ACC112 (cell line): ENCODE measurements around the gene TC2N.

ENCODE experiments used
- H2AFZ ChIP-seq: fragments of 200-600 bp; sonication (generic); one replicate; pipeline ENCODE4 v1.6.0; 2017; ENCODE audit warnings: antibody characterized with exemption, low read length; ENCODE audit not compliant: unreplicated experiment
- H3K27ac ChIP-seq: fragments of 200-600 bp; sonication (generic); 2 replicates; pipeline ENCODE4 v1.5.1; 2014; ENCODE audit warnings: low read depth, mild to moderate bottlenecking, antibody characterized with exemption, low read length, moderate library complexity
- H3K27me3 ChIP-seq: fragments of 200-600 bp; sonication (generic); 2 replicates; pipeline ENCODE4 v1.6.1; 2014; ENCODE audit warnings: mild to moderate bottlenecking, antibody characterized with exemption, low read length, moderate library complexity, mixed read lengths; ENCODE audit not compliant: insufficient read depth
- H3K36me3 ChIP-seq: fragments of 200-600 bp; sonication (generic); 2 replicates; pipeline ENCODE4 v1.6.1; 2016; ENCODE audit warnings: mild to moderate bottlenecking, antibody characterized with exemption, low read length, moderate library complexity, mixed read lengths; ENCODE audit not compliant: insufficient read depth
- H3K4me1 ChIP-seq: fragments of 200-600 bp; sonication (generic); one replicate; pipeline ENCODE4 v1.6.1; 2016; ENCODE audit warnings: low read length, mixed read lengths; ENCODE audit not compliant: insufficient read depth, unreplicated experiment, control insufficient read depth
- H3K4me3 ChIP-seq: fragments of 200-600 bp; sonication (generic); 2 replicates; pipeline ENCODE4 v1.5.1; 2014; ENCODE audit warnings: mild to moderate bottlenecking, low read depth, low read length
- H3K79me2 ChIP-seq: fragments of 200-600 bp; sonication (generic); one replicate; pipeline ENCODE4 v1.6.0; 2016; ENCODE audit warnings: low read length; ENCODE audit not compliant: control insufficient read depth, unreplicated experiment, insufficient read depth

TC2N gene

GRCh38 chr14:91805659-91806058 is 61.7 kb downstream of the TC2N start:
- Histone ChIP-seq H3K79me2 (no peaks in the 10 kb centered on the region), H3K27ac (no peak overlapping the region), H3K4me1 (no peaks in the 10 kb centered on the region), H3K27me3 (peaks cover under 1% of the 10 kb centered on the region; the same call in 1 of the 2 replicates), H3K36me3 (no peaks in the 10 kb centered on the region), H3K4me3 (no peak overlapping the region), H2AFZ (no peak overlapping the region)

- H3K4me3 ChIP-seq, result no peak overlapping the region
- no peaks in the 10 kb centered on the region for H3K27me3 ChIP-seq
- no peaks in the 10 kb centered on the region for H3K79me2 ChIP-seq
- H3K4me1 ChIP-seq, result no peaks in the 10 kb centered on the region
- H3K27ac ChIP-seq, result no peak overlapping the region
- no peaks in the 10 kb centered on the region for H3K36me3 ChIP-seq
- no peak overlapping the region for H2AFZ ChIP-seq
Observed at GRCh38 chr14:91801358-91801757, 66.0 kb downstream of the TC2N start.

DNA sequence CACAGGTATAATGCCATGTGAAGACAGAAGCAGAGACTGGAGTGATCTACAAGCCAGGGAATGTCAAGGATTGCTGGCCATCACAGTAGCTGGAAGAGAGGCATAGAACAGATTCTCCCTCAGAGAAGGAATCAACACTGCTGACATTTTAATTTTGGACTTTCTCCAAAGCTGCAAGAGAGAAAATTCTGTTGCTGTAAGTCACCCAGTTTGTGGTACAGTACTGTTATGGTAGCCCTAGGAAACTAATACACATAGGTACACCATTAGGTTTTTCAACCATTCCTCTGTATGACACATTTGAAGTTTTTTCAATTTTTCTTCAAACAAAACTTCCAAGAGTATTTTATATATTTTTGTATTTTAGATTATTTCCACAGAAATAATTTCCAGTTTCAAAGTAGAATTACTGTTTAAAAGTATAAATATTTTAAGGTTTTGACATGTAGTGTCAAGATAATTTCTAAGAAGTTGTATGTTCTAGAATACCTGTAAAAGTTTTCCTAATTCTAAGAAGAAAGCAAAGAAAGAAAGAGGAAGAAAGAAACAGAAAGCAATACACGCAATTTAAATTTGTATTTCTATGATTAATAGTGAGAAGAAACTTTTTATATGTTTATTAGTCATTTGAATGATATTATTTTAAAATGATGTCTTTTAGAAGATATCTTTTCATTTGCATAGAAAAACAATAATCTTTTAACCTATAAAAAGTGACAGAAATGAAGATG is 70.6 kb downstream of the TC2N start:
- H3K27me3 ChIP-seq, result no peaks in the 10 kb centered on the region
- H3K79me2 ChIP-seq, result no peaks in the 10 kb centered on the region
- H2AFZ ChIP-seq, result peak overlapping the region; percentile 29
- H3K4me1 ChIP-seq, result no peaks in the 10 kb centered on the region
- H3K27ac ChIP-seq, result no peak overlapping the region
- no peak overlapping the region for H3K4me3 ChIP-seq
- H3K36me3 ChIP-seq, result no peaks in the 10 kb centered on the region

- Histone ChIP-seq H3K27me3 (no peaks in the 10 kb centered on the region), H3K79me2 (no peaks in the 10 kb centered on the region), H3K36me3 (no peaks in the 10 kb centered on the region), H3K4me1 (no peaks in the 10 kb centered on the region), H3K27ac (no peak overlapping the region), H2AFZ (no peak overlapping the region), H3K4me3 (no peak overlapping the region)
Observed at GRCh38 chr14:91793704-91794103, 73.6 kb downstream of the TC2N start.

DNA sequence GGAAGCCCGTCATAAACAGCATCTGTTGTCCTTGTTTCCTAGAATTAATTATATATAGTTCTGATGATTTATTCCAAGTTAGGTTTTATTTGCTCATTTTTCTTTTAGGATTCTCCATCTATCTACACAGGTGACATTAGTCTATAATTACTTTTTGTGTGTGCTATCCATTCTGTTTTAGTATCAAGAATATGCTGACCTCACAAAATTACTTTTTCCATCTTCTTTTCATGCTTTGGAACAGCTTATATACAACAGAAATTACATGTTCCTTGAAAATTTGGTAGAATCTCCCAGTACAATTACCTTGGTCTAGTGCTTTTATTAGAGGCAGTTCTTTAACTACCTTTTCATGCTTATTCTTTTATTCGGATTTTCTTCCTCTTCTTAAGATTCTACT is 81.1 kb downstream of the TC2N start:
- Histone ChIP-seq H3K4me1 (no peaks in the 10 kb centered on the region), H3K27ac (no peak overlapping the region), H3K27me3 (no peaks in the 10 kb centered on the region)

DNA sequence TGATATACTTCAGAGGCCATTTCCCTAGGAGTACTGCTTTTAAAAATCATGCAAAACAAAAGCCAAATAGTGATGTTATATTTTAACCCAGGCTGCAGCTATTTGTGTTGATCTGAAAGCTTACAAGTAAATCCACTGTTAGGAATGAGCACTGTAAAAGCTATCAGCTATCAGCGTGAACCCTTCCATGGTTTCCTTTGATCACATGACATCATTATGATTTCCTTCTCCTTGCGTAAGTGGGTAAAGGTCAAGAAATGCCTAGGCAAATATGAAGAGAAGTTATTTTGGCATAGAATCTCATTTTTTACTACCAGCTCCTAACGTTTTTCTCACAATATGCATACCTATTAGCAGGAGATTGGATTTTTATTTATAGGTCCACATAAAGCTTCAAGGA is 86.9 kb downstream of the TC2N start:
- no peaks in the 10 kb centered on the region for H3K4me1 ChIP-seq
- H3K27me3 ChIP-seq, result 0 out of 2 replicates have a peak, but pooled peaks cover 3% of the 10 kb centered on the region
- peak overlapping the region; percentile 6 for H2AFZ ChIP-seq
- no peaks in the 10 kb centered on the region for H3K79me2 ChIP-seq
- no peaks in the 10 kb centered on the region for H3K36me3 ChIP-seq
- no peak overlapping the region for H3K4me3 ChIP-seq
- H3K27ac ChIP-seq, result no peak overlapping the region

More for the DNA sequence above, 81.1 kb downstream of the TC2N start:
- H3K4me3 ChIP-seq, result no peak overlapping the region
- no peaks in the 10 kb centered on the region for H3K36me3 ChIP-seq
- no peaks in the 10 kb centered on the region for H3K79me2 ChIP-seq
- no peak overlapping the region for H2AFZ ChIP-seq

GRCh38 chr14:91778217-91778616 is 89.1 kb downstream of the TC2N start:
- H3K4me3 ChIP-seq, result no peak overlapping the region
- no peaks in the 10 kb centered on the region for H3K79me2 ChIP-seq
- 0 out of 2 replicates have a peak, but pooled peaks cover 3% of the 10 kb centered on the region for H3K27me3 ChIP-seq
- H2AFZ ChIP-seq, result no peak overlapping the region
- H3K27ac ChIP-seq, result no peak overlapping the region
- H3K4me1 ChIP-seq, result no peaks in the 10 kb centered on the region
- no peaks in the 10 kb centered on the region for H3K36me3 ChIP-seq

- Histone ChIP-seq H3K79me2 (no peaks in the 10 kb centered on the region), H3K4me3 (no peak overlapping the region), H2AFZ (no peak overlapping the region), H3K4me1 (no peaks in the 10 kb centered on the region), H3K27ac (no peak overlapping the region), H3K36me3 (no peaks in the 10 kb centered on the region), H3K27me3 (0 out of 2 replicates have a peak, but pooled peaks cover 3% of the 10 kb centered on the region)
Observed at GRCh38 chr14:91774140-91775096, 92.9 kb downstream of the TC2N start.

DNA sequence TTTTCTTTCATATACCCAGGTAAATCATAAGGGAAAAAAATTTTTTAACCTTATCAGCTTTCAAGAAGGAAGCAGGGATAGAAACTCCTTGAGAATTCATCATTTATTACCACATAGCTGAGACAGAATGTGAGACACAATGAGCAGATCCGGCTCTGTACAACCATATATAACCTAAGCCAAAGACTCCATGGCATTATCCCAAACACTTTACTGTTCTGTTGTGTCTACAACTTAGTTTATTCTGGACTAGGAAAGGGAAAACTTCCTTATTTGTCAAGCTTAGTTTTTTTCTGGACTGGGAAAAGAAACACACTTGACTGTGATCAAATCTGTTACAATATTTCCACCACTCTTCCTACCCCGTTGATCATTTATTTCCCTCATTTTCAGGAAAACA is 97.2 kb downstream of the TC2N start:
- H3K79me2 ChIP-seq, result no peaks in the 10 kb centered on the region
- no peaks in the 10 kb centered on the region for H3K27me3 ChIP-seq
- H3K4me3 ChIP-seq, result no peak overlapping the region
- H3K27ac ChIP-seq, result no peak overlapping the region
- H2AFZ ChIP-seq, result no peak overlapping the region
- H3K36me3 ChIP-seq, result no peaks in the 10 kb centered on the region
- H3K4me1 ChIP-seq, result no peaks in the 10 kb centered on the region

DNA sequence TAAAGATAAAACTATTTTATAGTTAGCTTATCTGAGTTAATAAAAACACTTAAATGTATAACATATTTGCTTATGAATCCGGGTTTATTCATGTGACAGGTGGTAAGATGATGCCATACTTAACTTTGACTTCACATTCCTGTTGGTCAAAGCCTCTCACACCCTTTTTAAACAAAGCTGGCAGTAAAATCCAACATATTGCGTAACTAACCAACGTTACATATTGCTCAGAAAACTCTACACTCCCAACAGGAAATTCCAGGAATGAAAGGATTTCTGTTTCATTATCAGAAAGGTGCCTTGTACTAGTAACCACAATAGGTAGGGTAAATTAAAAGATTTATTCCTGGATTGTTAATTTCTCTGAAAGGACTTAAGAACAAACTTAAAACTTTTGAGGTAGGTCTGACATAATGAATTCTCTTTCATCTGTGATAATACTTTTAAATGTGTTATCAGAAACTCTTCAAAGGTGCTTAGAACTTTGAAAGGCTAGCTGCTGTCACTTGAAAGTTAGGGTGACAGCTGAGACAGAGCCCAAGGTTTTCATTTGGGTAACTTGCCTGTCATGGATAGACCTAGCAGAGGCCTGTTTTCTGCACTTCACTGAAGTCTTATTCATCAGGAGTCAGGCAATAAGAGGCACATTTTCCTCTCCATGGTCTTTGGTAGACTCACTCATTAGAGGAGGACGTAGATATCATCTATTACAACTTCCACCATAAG is 111.6 kb downstream of the TC2N start:
- H3K27me3 ChIP-seq, result no peaks in the 10 kb centered on the region
- H3K36me3 ChIP-seq, result no peaks in the 10 kb centered on the region
- no peak overlapping the region for H3K4me3 ChIP-seq
- peaks cover 18% of the 10 kb centered on the region for H3K4me1 ChIP-seq
- no peaks in the 10 kb centered on the region for H3K79me2 ChIP-seq
- H3K27ac ChIP-seq, result no peak overlapping the region
- H2AFZ ChIP-seq, result no peak overlapping the region
